Osteocyte (in vitro differentiated cells): ENCODE data around the gene NFAT5. TPM values are rescaled to one million over a fixed set of nuclear protein-coding genes. Genes with fewer than 3 reads are reported as not detected.

Source experiments
- DNase-seq: peaks from one replicate; pipeline ENCODE4 v3.0.0; 2021; ENCODE audit warnings: mixed read lengths; ENCODE audit not compliant: unreplicated experiment; ENCODE audit errors: extremely low spot score
- H3K27ac Mint-ChIP-seq: one replicate; pipeline ENCODE4 v1.8.0; 2021; ENCODE audit warnings: mild to moderate bottlenecking, mixed read lengths; ENCODE audit not compliant: unreplicated experiment
- H3K27me3 Mint-ChIP-seq: one replicate; pipeline ENCODE4 v1.8.0; 2021; ENCODE audit warnings: mixed read lengths; ENCODE audit not compliant: unreplicated experiment
- H3K36me3 Mint-ChIP-seq: one replicate; pipeline ENCODE4 v1.8.0; 2021; ENCODE audit warnings: mixed read lengths; ENCODE audit not compliant: unreplicated experiment
- H3K4me1 Mint-ChIP-seq: one replicate; pipeline ENCODE4 v1.8.0; 2021; ENCODE audit warnings: mixed read lengths; ENCODE audit not compliant: unreplicated experiment
- H3K4me3 Mint-ChIP-seq: one replicate; pipeline ENCODE4 v1.8.0; 2021; ENCODE audit warnings: mild to moderate bottlenecking, moderate library complexity, mixed read lengths; ENCODE audit not compliant: unreplicated experiment
- H3K9me3 Mint-ChIP-seq: one replicate; pipeline ENCODE4 v1.8.0; 2021; ENCODE audit warnings: mixed read lengths; ENCODE audit not compliant: unreplicated experiment
- CTCF ChIP-seq: fragments of 200-600 bp; sonication (generic); IDR thresholded peaks from 2 replicates; pipeline ENCODE4 v1.5.0; 2021; ENCODE audit warnings: antibody characterized with exemption, mild to moderate bottlenecking, moderate library complexity
- total RNA-seq: library from RNA; stranded (reverse); gene quantifications from 2 replicates; pipeline ENCODE4 v1.2.1, GENCODE V29; 2021

The NFAT5 gene
- total RNA-seq, 1 donor from 2014 or later = 55.0 TPM

GRCh38 chr16:69706975-69707340, 141.2 kb downstream of the NFAT5 start:
- Mint-ChIP-seq H3K4me3 (no peak overlapping the region), H3K27me3 (no peaks in the 10 kb centered on the region), H3K4me1 (peaks cover 8% of the 10 kb centered on the region), H3K36me3 (peaks cover 21% of the 10 kb centered on the region), H3K27ac (peak overlapping the region; percentile 74), H3K9me3 (no peaks in the 10 kb centered on the region)
- peak; percentile 27 for DNase-seq
- TF ChIP-seq CTCF = no peak

- Mint-ChIP-seq H3K27me3 (no peaks in the 10 kb centered on the region), H3K4me3 (no peak overlapping the region), H3K4me1 (peaks cover 8% of the 10 kb centered on the region), H3K36me3 (peaks cover 32% of the 10 kb centered on the region), H3K9me3 (no peaks in the 10 kb centered on the region), H3K27ac (peak overlapping the region; percentile 51)
- no peak for TF ChIP-seq CTCF
- DNase-seq = peak; percentile 48
These were observed 142.3 kb downstream of the NFAT5 start for GRCh38 chr16:69707920-69708683.

DNA sequence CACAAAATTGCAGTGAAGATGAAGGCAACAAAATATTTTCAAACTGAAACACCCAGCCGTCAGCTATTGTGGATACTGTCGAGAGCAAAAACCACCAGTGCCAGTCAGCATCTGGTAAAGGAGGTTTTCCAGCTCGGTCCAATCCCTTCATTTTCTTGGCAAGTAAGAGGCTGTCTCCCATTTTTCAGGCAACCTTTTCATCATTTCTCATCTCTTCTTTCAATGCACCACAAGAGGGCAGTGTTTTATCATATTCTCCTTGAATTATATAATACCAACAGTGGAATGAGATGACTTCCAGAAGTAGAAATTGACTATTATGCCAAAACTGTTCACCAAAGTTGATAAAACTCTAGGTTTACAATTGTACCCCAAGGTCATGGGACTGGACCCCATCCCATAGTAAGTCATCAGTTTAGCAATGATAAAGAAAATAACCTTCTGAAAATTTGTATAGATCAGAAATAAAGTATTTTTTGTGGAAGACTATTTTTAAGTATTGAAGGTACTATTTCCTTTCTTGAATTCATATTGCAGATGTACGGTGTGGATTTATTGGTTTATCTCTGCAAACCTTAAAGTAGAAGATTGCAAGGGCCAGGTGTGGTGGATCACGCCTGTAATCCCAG, 143.8 kb downstream of the NFAT5 start:
- Mint-ChIP-seq H3K27me3 (no peaks in the 10 kb centered on the region), H3K4me3 (no peak overlapping the region), H3K9me3 (no peaks in the 10 kb centered on the region), H3K4me1 (peaks cover 6% of the 10 kb centered on the region), H3K27ac (peak overlapping the region; percentile 24), H3K36me3 (peaks cover 37% of the 10 kb centered on the region)
- no peak for DNase-seq
- TF ChIP-seq CTCF = peak; percentile 75

DNA sequence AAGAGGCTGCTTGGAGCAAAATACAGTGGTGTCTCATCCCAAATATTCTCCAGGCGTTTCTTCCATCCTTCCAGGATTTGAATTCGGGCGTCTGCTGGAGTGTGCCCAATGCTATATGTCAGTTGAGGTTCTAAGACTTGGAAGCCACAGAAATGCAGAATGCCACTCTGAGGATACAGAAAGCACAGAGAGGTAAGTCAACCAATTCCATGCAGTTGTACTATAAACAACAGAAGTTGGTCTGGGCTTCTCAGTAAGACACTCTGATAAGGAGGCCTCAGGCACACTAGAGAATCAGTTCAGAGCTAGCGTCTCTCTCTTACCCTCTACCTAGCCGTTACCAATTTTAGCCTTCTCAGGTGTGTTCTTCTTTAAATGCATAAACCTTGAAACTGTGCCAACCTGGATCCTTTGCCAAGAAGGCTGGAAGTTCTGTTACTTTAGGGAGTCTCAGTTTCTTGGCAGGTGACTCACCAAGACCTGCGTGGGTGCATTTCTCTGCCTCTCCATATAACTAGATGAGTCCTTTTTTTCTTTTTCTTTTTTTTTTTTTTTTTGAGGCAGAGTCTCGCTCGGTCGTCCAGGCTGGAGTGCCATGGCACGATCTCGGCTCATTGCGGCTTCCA, 145.5 kb downstream of the NFAT5 start:
- DNase-seq = peak; percentile 23
- Mint-ChIP-seq H3K9me3 (no peaks in the 10 kb centered on the region), H3K27me3 (no peaks in the 10 kb centered on the region), H3K4me1 (peaks cover 6% of the 10 kb centered on the region), H3K27ac (peak overlapping the region; percentile 45), H3K36me3 (peaks cover 48% of the 10 kb centered on the region), H3K4me3 (no peak overlapping the region)
- no peak for TF ChIP-seq CTCF

GRCh38 chr16:69712277-69712676, 146.5 kb downstream of the NFAT5 start:
- Mint-ChIP-seq H3K4me3 (no peak overlapping the region), H3K4me1 (peaks cover 4% of the 10 kb centered on the region), H3K27me3 (no peaks in the 10 kb centered on the region), H3K36me3 (peaks cover 49% of the 10 kb centered on the region), H3K27ac (no peak overlapping the region), H3K9me3 (no peaks in the 10 kb centered on the region)
- DNase-seq = peak; percentile 48
- TF ChIP-seq CTCF = no peak
